ENCODE results near the gene TNC. TPM values are rescaled to one million over a fixed set of nuclear protein-coding genes. Genes with fewer than 3 reads are reported as not detected.
A peak's percentile ranks its signal among the peaks of the same experiment; 100 is the strongest.

Gene TNC
- total and polyA plus RNA-seq, 10 donors, result 1.7 to 126 (median 47.9) TPM

DNA sequence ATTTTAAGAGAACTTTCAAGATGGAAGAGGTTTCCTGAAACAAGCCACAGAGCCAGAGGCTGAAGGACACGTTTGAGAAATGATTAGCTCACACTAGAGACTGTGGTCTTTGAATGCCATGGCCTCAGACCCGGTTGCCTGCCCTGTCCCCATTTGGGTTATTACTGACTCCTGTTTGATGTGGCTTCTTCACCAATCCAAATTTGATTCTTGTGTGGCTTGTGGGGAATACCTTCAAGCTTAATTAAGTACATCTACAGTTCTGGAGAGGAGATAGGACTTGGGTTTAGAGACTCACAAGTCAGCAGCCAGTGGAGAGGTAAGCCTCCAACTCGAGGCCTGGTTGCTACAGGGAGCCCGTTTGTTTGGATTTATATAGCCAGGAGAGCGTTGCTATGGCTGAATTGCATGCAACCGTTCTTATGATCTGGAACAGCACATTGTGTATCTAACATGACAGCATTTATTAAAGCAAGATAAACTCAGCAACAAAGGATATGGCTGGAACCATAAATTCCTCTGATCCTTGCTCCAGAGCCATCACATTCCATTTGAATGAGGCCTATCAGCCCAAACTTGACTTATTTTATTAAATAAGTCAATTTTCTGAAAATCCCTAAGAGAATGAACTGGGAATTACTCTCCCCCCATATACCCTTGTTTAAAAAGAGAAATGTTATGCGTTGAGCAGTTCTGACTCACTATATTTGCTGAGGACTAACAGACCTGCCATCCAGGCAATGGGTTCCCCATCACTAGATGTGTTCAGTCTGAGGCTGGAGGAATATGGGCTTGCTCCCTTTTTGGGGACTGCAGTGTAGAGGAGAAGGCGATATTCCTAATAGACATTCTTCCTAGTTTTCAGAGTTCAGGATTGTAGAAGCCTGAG, 99.2 kb downstream of the TNC start:
- no peak for DNase-seq
- no peaks in the 10 kb centered on the region for H3K9me3 ChIP-seq
- TF ChIP-seq, protein P1, sequence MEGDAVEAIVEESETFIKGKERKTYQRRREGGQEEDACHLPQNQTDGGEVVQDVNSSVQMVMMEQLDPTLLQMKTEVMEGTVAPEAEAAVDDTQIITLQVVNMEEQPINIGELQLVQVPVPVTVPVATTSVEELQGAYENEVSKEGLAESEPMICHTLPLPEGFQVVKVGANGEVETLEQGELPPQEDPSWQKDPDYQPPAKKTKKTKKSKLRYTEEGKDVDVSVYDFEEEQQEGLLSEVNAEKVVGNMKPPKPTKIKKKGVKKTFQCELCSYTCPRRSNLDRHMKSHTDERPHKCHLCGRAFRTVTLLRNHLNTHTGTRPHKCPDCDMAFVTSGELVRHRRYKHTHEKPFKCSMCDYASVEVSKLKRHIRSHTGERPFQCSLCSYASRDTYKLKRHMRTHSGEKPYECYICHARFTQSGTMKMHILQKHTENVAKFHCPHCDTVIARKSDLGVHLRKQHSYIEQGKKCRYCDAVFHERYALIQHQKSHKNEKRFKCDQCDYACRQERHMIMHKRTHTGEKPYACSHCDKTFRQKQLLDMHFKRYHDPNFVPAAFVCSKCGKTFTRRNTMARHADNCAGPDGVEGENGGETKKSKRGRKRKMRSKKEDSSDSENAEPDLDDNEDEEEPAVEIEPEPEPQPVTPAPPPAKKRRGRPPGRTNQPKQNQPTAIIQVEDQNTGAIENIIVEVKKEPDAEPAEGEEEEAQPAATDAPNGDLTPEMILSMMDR (IDR thresholded peaks at IDR 0.05 in 8 of 11, conservative IDR thresholded peaks at IDR 0.05 in 3 of 11), result no peak
- TF ChIP-seq POLR2AphosphoS5 (IDR thresholded peaks at IDR 0.05) (no peak), POLR2A (IDR thresholded peaks at IDR 0.05) (no peak)
- intact Hi-C loops (cut with DNase I; ENCODE audit: low total_unique reads), result no loop called here
- no peaks in the 10 kb centered on the region for H3K27me3 ChIP-seq (replicated peaks in 1 of 7)
- H3K4me3 ChIP-seq, result no peak overlapping the region
- H3K4me1 ChIP-seq, result peaks cover 0 to 7% (median 4%) of the 10 kb centered on the region in 6 donors
- H3K27ac ChIP-seq, result no peak overlapping the region
- H3K36me3 ChIP-seq, result peaks cover 0 to 27% (median 0%) of the 10 kb centered on the region in 6 donors
- WGBS, 5 donors, result 70 to 84% (median 71%) methylated on average over 8 of the region's 8 CpGs

- Histone ChIP-seq H3K4me1 (peaks cover 0 to 8% (median 4%) of the 10 kb centered on the region in 6 donors), H3K4me3 (no peak overlapping the region), H3K36me3 (peaks cover 0 to 7% (median 0%) of the 10 kb centered on the region in 6 donors), H3K27me3 (replicated peaks in 1 of 7) (no peaks in the 10 kb centered on the region), H3K9me3 (no peaks in the 10 kb centered on the region), H3K27ac (no peak overlapping the region)
- WGBS, 5 donors, result 74 to 87% (median 80%) methylated on average over 5 of the region's 5 CpGs
- intact Hi-C loops (cut with DNase I; ENCODE audit: low total_unique reads), result no loop called here
- TF ChIP-seq, protein P1 (IDR thresholded peaks at IDR 0.05 in 8 of 11, conservative IDR thresholded peaks at IDR 0.05 in 3 of 11), result no peak
- TF ChIP-seq POLR2AphosphoS5 (IDR thresholded peaks at IDR 0.05), result no peak
- TF ChIP-seq POLR2A (IDR thresholded peaks at IDR 0.05), result no peak
- DNase-seq, result no peak
Observed at GRCh38 chr9:115016344-115016743, 101.6 kb downstream of the TNC start.

GRCh38 chr9:115015018-115015635, 102.8 kb downstream of the TNC start:
- Histone ChIP-seq H3K4me3 (no peak overlapping the region), H3K4me1 (peaks cover 0 to 8% (median 4%) of the 10 kb centered on the region in 6 donors), H3K27ac (no peak overlapping the region), H3K36me3 (no peaks in the 10 kb centered on the region), H3K9me3 (no peaks in the 10 kb centered on the region), H3K27me3 (replicated peaks in 1 of 7) (no peaks in the 10 kb centered on the region)
- intact Hi-C loops (cut with DNase I; ENCODE audit: low total_unique reads), result no loop called here
- WGBS, 5 donors, result 73 to 90% (median 85%) methylated on average over 4 of the region's 4 CpGs
- no peak for TF ChIP-seq POLR2AphosphoS5 (IDR thresholded peaks at IDR 0.05)
- TF ChIP-seq, protein P1 (IDR thresholded peaks at IDR 0.05 in 8 of 11, conservative IDR thresholded peaks at IDR 0.05 in 3 of 11), result peak in 9 of 11 experiments; percentile 13 to 65 (median 53)
- no peak for DNase-seq

- H3K36me3 ChIP-seq, result no peaks in the 10 kb centered on the region
- DNase-seq, result no peak
- H3K27me3 ChIP-seq (replicated peaks in 1 of 7), result no peaks in the 10 kb centered on the region
- WGBS, 5 donors, result 66 to 86% (median 74%) methylated on average over 3 of the region's 3 CpGs
- H3K27ac ChIP-seq, result no peak overlapping the region
- TF ChIP-seq, protein P1 (IDR thresholded peaks at IDR 0.05 in 8 of 11, conservative IDR thresholded peaks at IDR 0.05 in 3 of 11), result no peak
- no peak for TF ChIP-seq POLR2A (IDR thresholded peaks at IDR 0.05)
- TF ChIP-seq POLR2AphosphoS5 (IDR thresholded peaks at IDR 0.05), result no peak
- no peaks in the 10 kb centered on the region for H3K9me3 ChIP-seq
- intact Hi-C loops (cut with DNase I; ENCODE audit: low total_unique reads), result loop anchor here (5.0 kb wide), 2 partner anchors 102 to 332 kb away; partner anchors contain the start of gene TEX48
- no peak overlapping the region for H3K4me3 ChIP-seq
- peaks cover 0 to 8% (median 4%) of the 10 kb centered on the region in 6 donors for H3K4me1 ChIP-seq
Observed at GRCh38 chr9:115014438-115014837, 103.5 kb downstream of the TNC start.

All from spleen (tissue), 11 donors.